ENCODE results near the gene ITGB5.

The ITGB5 gene

DNA sequence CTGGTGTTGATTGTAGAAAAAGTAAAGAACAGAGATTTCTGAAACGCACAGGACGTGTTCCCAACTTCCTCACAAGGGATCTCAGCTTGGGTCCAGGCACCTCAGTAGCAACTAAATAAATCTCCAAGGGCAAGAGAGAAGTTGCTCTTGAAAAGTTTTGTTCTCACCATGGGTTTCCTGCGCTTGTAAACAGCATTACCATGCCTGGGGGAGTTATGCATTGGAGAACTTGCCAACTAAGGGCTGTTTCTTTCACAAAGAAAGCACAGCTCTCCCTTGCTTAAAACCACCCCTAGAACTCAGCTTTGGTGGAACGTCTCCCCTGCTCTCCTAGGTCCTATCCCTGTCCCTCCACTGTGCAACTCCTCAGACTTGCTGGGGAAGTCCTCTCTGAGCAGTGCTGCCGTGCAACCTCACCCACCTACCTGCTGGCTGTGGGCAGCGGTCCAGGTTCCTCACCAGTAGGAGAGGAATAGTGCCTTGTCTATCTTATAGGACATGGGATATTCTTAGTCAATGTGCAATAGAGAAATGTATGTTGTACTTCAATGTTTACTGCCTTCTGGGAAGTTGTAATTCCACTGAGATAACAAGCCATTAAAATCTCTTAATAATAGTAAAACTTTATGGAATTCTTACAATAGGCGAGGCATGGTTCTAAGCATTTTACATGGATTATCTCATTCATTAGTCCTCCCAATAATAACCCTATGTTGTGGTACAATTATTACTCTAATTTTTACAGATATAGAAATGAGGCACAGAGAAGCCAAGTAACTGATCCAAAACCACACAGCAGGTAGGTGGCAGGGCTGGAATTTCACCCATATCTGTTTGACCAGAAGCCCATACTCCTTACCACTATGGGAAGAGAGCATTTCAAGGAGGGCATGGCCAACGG lies 105.4 kb downstream of the ITGB5 start:
- Histone ChIP-seq H3K27ac (peak overlapping the region; percentile 88 to 97), H3K4me3 (no peak overlapping the region)
- no peak for DNase-seq (ENCODE audit: low spot score)
- no peak for TF ChIP-seq CTCF (IDR thresholded peaks at IDR 0.05)

GRCh38 chr3:124780761-124781475 lies 106.2 kb downstream of the ITGB5 start:
- Histone ChIP-seq H3K4me3 (peak overlapping the region; percentile 45), H3K27ac (peak overlapping the region; percentile 88 to 97)
- DNase-seq (ENCODE audit: low spot score), result peak; percentile 95
- TF ChIP-seq CTCF (IDR thresholded peaks at IDR 0.05), result no peak

GRCh38 chr3:124780356-124780755 lies 106.8 kb downstream of the ITGB5 start:
- TF ChIP-seq CTCF (IDR thresholded peaks at IDR 0.05), result no peak
- Histone ChIP-seq H3K27ac (peak overlapping the region; percentile 88 to 97), H3K4me3 (peak overlapping the region; percentile 45)
- DNase-seq (ENCODE audit: low spot score), result peak; percentile 90

GRCh38 chr3:124779751-124780191 lies 107.4 kb downstream of the ITGB5 start:
- TF ChIP-seq CTCF (IDR thresholded peaks at IDR 0.05), result no peak
- Histone ChIP-seq H3K4me3 (peak overlapping the region; percentile 45), H3K27ac (peak overlapping the region; percentile 88 to 97)
- DNase-seq (ENCODE audit: low spot score), result no peak

GRCh38 chr3:124779116-124779515 lies 108.0 kb downstream of the ITGB5 start:
- Histone ChIP-seq H3K4me3 (no peak overlapping the region), H3K27ac (peak overlapping the region; percentile 88 to 97)
- no peak for DNase-seq (ENCODE audit: low spot score)
- TF ChIP-seq CTCF (IDR thresholded peaks at IDR 0.05), result no peak

- TF ChIP-seq CTCF (IDR thresholded peaks at IDR 0.05), result no peak
- Histone ChIP-seq H3K4me3 (no peak overlapping the region), H3K27ac (peak overlapping the region; percentile 48 to 97)
- no peak for DNase-seq (ENCODE audit: low spot score)
These were observed 109.2 kb downstream of the ITGB5 start for GRCh38 chr3:124777762-124778470.

Data from coronary artery (tissue), 2 donors.